Stimulated activated CD4-positive, alpha-beta T cell treated with anti-CD3 and anti-CD28 coated beads, Interleukin-15, amount 100 ng/mL, for 48 hours (primary cell): ENCODE data around the gene CPLANE2.
"Not testable (repeated sequence)": the region's sequence is repeated elsewhere in the genome, so short reads cannot be mapped to it uniquely, and the experiment has no call there.

ENCODE experiments used
- DNase-seq, 2 donors: peaks; one replicate each; pipeline ENCODE4 v3.0.0-alpha.2; 2020; ENCODE audit warnings: low read depth in 2 of 2

Gene CPLANE2

DNA sequence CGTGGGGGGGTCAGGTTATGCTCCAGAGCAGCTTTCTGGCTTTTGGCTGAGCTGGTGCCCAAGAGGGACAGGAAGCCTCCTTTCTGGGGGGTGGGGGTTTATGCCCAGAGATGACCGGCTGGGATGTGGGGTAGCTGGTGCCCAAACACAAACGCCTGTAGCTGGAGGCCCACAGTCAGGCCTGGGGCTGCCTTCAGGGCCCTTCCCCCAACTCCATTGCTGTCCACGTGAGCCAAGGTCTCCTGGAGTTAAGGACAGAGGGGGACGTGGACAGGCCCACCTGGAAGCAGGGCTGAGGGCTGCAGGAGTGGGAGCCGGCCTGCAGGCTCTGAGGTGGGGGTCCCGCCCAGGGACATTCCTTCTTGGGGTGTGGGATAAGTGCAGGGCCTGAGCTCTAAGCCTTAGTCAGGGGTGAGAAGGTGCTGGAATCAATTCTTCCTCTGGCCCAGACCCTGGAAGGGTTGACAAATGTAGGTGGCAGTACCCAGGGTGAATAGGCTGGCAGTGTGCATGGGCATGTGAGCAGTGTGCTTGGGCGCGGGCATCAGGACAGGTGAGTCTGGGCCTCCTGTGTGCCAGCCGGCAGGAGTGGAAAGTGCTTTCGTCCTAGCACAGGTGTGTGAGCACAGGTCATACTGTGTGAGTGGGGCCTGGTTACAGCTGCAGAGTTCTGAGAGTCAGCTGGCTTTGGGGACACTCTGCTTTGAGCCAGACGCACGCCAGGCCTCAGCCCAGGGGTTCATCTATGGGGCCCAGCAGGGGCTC lies 6.8 kb downstream of the CPLANE2 start:
- DNase-seq, result no peak

DNA sequence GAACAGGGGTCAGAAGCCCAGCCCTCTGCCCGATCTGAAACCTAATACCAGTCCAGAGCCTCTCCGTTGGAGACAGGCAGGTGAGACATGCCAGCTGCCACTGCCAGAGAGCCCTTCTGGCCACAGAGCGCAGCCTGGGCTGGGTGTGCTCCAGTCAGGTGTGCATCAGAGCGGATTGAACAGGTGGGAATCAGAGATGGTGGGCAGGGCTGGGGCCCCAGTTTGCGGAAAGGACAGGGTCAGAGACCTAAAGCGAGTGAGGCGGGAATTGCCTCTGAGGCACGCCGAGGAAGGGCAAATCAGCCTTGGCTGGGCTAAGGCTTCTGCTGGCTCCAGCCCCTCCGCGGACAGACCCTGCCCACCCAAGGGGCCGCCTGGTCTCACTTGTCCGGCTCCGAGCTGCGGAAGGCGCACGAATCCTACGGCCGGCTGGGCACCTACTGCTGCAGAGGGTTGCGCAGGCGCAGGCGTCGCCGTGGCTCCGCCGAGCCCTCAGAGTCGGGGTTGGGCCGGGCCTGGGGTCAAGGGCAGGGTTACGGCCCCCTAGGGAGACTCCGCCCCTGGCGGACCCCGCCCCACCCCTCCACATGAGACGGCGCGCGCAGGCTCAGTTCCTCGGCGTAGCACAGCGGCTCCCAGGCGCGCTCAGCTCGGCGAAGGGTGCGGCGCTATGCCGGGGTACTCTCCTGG lies 10.3 kb downstream of the CPLANE2 start:
- DNase-seq, result no peak

DNA sequence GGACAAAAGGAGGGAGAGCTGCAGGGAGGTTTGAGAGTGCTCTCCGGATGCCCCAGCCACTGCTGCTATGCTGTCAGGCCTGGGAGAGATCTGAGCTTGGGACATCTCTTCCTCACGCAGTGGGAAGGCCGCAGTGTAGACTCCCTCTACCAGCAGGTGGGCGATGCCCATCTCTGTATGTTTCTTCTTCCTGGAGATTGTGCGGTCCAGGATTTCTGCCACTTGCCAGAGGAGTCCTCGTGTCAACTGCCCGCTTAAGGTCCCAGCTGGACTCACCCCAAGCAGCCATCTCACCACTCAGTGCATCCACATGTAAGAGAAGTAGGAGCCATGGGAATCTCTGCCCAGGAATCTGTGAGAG lies 10.9 kb downstream of the CPLANE2 start:
- no peak for DNase-seq

DNA sequence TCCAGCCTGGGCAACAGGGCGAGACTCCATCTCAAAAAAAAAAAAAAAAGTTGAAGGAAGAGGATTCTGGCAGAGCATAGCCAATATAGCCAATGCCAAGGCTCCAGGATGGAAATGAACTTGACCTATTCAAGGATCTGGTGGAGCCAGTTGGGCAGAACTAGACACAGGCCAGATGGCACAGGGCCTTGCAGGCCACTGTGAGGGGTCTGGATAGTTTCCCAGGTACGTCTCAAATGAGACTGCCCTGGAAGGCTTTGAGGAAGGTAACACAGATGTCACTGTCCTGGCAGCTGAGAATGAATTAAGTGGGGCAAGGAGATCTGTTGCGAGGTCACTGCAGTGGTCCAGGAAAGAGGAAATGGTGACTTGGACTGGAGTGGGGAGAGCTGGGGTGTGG lies 12.5 kb downstream of the CPLANE2 start:
- DNase-seq, result no peak

GRCh38 chr1:16222716-16223115 lies 14.3 kb downstream of the CPLANE2 start:
- DNase-seq, result not testable (repeated sequence)

GRCh38 chr1:16221499-16221898 lies 15.5 kb downstream of the CPLANE2 start:
- no peak for DNase-seq

DNA sequence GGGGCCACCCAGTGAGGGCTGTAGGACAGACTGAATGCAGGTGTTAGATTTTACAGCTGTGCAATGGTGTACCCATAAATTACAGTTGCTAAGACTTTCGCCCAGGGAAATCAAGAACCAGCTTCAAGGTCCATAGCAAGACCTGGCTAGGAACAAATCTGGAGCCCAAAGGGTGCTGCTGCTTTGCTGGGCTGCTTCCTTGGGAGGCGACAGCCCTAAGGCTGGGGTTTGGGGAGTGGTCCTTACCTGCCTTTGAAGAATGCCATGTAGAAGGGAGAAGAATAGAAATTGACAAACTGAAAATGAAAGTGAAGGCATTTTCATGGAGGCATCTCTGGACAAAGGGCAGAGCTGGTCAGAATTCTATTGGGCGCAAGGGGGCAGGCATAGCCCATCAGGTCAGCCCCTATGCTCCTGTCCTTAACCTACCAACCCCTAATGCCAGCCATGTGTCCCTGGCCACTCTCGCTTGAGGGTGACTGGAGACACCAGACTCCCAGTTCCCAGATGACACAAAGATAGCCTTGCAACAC lies 16.9 kb downstream of the CPLANE2 start:
- no peak for DNase-seq

DNA sequence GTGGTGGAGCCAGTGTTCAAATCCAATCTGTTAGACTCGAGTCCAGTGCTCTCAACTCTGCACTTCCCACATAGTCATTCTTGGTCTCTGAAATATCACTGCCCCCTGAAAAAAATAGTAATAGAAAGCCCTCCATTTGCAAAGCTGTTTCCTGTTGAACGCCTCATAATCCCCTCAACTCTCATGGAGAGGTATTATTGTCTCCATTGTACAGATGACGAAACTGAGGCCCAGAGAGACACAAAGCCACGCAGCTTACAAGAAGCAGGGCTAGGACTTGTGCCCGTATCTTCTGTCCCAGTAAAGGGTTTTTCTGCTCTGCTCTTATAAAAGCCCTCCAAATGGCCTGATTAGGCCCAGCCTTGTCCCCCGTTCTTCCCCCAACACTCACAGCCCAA lies 18.3 kb downstream of the CPLANE2 start:
- DNase-seq, result no peak

GRCh38 chr1:16218014-16218673 lies 18.8 kb downstream of the CPLANE2 start:
- no peak for DNase-seq

DNA sequence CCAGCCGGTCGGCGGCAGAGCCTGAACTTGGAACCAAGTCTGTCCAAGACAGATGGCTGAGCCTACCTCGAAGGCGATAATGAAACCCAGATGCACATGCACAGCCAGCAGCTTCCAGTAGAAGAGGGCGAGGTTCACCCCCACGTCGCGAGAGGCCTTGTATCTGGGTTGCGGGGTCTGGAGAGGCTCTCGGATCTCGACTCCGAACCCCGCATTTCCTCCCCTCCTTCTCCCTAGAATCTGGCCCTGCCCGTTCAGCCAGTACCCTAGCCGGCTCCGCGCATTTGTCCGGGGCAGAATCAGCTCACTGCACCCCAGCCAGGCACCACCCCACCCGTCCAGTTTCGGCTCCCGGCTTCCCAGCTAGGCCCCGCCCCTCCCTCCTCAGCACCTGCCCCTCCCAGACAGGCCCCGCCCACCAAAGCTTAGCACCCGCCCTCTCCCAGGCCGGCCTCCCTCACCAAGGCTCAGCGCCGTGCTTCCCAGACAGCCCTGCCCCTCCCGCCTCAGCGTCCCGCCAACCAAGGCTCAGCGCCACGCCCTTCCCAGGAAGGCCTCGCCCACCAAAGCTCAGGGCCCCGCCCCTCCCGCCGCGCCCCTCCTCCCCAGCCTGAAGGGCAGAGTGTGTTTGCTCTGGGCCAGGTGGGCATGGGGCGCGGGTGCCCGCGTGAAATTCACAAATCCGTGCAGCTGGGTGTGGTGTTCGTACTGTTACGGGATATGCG lies 19.8 kb downstream of the CPLANE2 start:
- peak; percentile 92 to 95 for DNase-seq

- peak; percentile 46 to 71 for DNase-seq
Measured at GRCh38 chr1:16215882-16216753, 20.9 kb downstream of the CPLANE2 start.

DNA sequence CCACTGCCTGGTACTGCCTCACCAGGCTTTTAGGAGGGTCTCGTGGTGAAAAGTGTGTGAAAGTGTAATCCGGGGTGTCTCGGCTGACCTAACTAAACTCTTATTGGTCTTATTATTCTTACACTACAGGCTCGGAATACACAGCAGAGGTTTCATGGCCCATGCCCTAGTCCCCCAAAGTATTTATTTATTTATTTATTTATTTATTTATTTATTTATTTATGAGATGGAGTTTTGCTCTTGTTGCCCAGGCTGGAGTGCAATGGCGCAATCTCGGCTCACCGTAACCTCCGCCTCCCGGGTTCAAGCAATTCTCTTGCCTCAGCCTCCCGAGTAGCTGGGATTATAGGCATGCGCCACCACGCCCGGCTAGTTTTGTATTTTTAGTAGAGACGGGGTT lies 21.7 kb downstream of the CPLANE2 start:
- DNase-seq, result not testable (repeated sequence)

- DNase-seq, result not testable (repeated sequence)
Measured at GRCh38 chr1:16213544-16213943, 23.4 kb downstream of the CPLANE2 start.

- no peak for DNase-seq
Measured at GRCh38 chr1:16213013-16213412, 24.0 kb downstream of the CPLANE2 start.

DNA sequence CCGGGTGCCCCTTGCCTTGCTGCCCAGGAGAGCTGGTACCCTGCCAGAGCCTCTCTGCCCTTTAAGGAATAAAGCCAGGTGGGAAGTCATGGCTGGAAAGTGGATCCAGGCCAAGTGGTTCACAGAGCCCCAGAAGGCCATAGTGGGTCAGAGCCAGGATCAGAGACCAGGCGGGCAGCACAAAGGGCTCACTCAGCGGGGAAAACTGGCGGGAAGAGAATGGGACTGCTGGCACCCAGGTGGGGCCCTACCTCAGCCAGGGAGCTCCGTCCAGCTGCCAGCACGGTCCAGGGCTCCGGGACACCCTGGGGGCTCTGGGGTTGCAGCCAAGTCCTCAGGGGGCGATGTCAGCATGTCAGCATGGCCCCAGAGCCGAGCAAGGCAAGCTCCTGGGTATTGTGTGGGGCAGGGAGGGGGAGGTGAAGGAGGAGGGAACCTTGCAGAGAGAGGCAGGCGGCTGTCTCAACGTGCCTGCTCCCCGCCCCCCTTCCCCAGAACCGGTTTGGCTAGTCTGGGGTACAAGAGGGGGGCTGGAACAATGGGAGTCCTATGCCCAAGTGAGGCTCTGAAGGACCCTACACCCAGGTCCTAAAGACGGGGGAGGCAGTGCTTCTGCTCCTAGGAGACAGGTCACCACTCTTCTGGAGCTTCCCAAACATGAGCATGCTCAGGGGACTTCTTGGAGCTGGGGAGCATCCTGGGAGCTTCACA lies 24.6 kb downstream of the CPLANE2 start, which contains the start of gene ARHGEF19:
ARHGEF19 (minus strand) TSS at position 402 of the 711 bp plus-strand sequence. CDS start 3,598 bp downstream, outside the sequence.
- DNase-seq, result no peak

DNA sequence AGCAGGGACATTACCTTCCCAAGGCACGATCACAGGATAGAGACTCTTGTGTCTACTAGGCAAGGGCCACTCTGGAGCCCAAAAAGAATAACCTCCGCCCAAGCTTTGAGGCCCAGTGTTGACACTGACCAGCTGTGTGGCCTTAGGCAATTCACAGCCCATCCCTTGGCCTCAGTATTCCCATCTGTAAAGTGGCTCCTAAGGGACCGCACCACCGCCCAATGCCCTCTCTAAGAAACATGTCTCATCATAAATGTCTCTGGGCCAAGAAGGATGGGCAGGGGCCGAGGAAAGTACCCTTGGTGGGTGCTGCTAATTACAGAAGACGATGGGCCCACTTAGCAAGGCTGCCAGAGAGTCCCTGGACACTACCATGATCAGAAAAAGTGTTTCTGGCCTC lies 25.2 kb downstream of the CPLANE2 start:
- no peak for DNase-seq

- DNase-seq, result no peak
Measured at GRCh38 chr1:16210581-16210980, 26.4 kb downstream of the CPLANE2 start.

DNA sequence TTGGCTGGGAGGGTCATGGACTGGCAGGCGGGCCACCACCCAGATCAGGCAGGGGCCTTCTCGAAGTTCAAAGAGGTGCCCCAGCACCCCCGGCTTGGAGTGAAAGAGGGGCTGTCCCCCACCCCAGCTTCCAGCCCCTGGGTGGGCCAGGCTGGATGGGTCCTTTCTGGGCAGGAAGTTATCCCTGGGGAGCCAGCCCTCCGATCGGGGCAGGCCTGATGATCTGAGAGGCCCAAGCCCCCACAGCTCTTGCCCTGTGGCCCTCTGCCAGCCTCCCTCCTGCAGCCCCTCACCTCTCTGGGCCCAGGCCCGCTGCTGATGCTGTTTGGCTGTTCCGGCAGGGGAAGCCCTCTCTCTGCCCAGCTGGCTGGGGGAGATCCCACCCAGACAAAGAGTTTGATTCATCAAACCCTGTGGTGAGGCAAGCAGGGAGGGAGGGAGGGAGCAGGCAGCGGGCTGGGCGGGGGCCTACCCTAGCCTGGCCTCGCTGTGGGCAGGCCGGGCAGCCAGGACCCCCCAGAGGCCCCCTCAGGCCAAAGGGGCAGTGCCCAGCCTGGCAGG lies 27.1 kb downstream of the CPLANE2 start:
- DNase-seq, result no peak

DNA sequence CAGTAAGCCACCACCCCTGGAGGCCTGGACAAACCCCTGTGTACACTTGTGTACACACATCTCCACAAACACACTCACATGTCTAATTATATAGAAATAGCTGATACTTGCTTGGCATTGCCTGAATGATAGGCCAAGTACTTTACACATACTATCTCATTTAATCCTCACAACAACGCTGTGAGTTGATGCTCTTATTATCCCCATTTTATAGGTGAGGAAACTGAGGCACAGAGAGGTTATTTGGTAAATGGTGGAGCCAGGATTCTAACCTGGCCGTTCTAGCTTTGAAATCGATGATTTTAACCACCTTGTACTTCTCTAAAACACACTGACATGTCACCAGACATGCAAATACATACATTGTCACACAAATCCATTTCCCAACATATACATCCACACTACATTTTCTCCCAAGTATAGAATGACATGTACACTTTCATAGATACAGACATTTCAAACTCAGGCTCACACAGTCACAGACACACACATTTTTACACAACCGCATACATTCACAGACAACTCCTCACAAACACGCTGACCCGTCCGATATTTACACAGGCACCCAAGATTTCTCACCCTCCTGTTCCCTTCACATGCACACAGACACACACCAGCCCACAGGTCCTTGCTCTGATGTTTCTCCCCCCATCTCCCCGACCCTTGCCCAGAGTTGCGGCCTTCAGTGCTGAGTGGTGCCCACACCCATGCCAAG lies 27.7 kb downstream of the CPLANE2 start:
- no peak for DNase-seq
